ENCODE data around the gene FLT4. TPM values are rescaled to one million over a fixed set of nuclear protein-coding genes. Genes with fewer than 3 reads are reported as not detected.

The FLT4 gene
- total RNA-seq, 1 donor from 2014 or later, result 6.1 TPM

- peak; percentile 17 for DNase-seq
- no peaks in the 10 kb centered on the region for H3K9me3 ChIP-seq (replicated peaks)
- peak overlapping the region; percentile 17 for H3K4me3 ChIP-seq
- H3K4me1 ChIP-seq, result peaks cover 63% of the 10 kb centered on the region
- peaks cover 84% of the 10 kb centered on the region for H3K27me3 ChIP-seq (ENCODE audit: low read depth)
- no peak for TF ChIP-seq CTCF (IDR thresholded peaks at IDR 0.05; ENCODE audit: borderline replicate concordance)
- H3K27ac ChIP-seq (replicated peaks), result peak overlapping the region; percentile 70
- intact Hi-C loops (cut with micrococcal nuclease), result no loop called here
- no peaks in the 10 kb centered on the region for H3K36me3 ChIP-seq
Measured at GRCh38 chr5:180645274-180646204, 3.9 kb downstream of the FLT4 start.

GRCh38 chr5:180644825-180645273 lies 4.6 kb downstream of the FLT4 start:
- Histone ChIP-seq H3K27ac (replicated peaks) (peak overlapping the region; percentile 70), H3K4me3 (peak overlapping the region; percentile 17), H3K4me1 (peaks cover 66% of the 10 kb centered on the region), H3K9me3 (replicated peaks) (no peaks in the 10 kb centered on the region), H3K36me3 (no peaks in the 10 kb centered on the region), H3K27me3 (ENCODE audit: low read depth) (peaks cover 84% of the 10 kb centered on the region)
- no peak for TF ChIP-seq CTCF (IDR thresholded peaks at IDR 0.05; ENCODE audit: borderline replicate concordance)
- peak; percentile 7 for DNase-seq
- intact Hi-C loops (cut with micrococcal nuclease), result no loop called here

GRCh38 chr5:180644129-180644824 lies 5.1 kb downstream of the FLT4 start:
- intact Hi-C loops (cut with micrococcal nuclease), result no loop called here
- Histone ChIP-seq H3K36me3 (no peaks in the 10 kb centered on the region), H3K9me3 (replicated peaks) (no peaks in the 10 kb centered on the region), H3K27me3 (ENCODE audit: low read depth) (peaks cover 81% of the 10 kb centered on the region), H3K4me1 (peaks cover 65% of the 10 kb centered on the region), H3K4me3 (no peak overlapping the region), H3K27ac (replicated peaks) (peak overlapping the region; percentile 70)
- no peak for TF ChIP-seq CTCF (IDR thresholded peaks at IDR 0.05; ENCODE audit: borderline replicate concordance)
- no peak for DNase-seq

GRCh38 chr5:180643191-180643851 lies 6.1 kb downstream of the FLT4 start:
- H3K36me3 ChIP-seq, result no peaks in the 10 kb centered on the region
- no peaks in the 10 kb centered on the region for H3K9me3 ChIP-seq (replicated peaks)
- H3K4me3 ChIP-seq, result no peak overlapping the region
- TF ChIP-seq CTCF (IDR thresholded peaks at IDR 0.05; ENCODE audit: borderline replicate concordance), result no peak
- intact Hi-C loops (cut with micrococcal nuclease), result no loop called here
- H3K27me3 ChIP-seq (ENCODE audit: low read depth), result peaks cover 72% of the 10 kb centered on the region
- peaks cover 56% of the 10 kb centered on the region for H3K4me1 ChIP-seq
- H3K27ac ChIP-seq (replicated peaks), result no peak overlapping the region
- DNase-seq, result peak; percentile 7

GRCh38 chr5:180642779-180643178 lies 6.6 kb downstream of the FLT4 start:
- Histone ChIP-seq H3K4me3 (no peak overlapping the region), H3K4me1 (peaks cover 50% of the 10 kb centered on the region), H3K27ac (replicated peaks) (no peak overlapping the region), H3K36me3 (no peaks in the 10 kb centered on the region), H3K27me3 (ENCODE audit: low read depth) (peaks cover 66% of the 10 kb centered on the region), H3K9me3 (replicated peaks) (no peaks in the 10 kb centered on the region)
- intact Hi-C loops (cut with micrococcal nuclease), result no loop called here
- DNase-seq, result no peak
- TF ChIP-seq CTCF (IDR thresholded peaks at IDR 0.05; ENCODE audit: borderline replicate concordance), result no peak
